OCI-LY7 (cell line): Measurements from ENCODE around the gene DPH7.

Experiments
- CTCF ChIP-seq: fragments of 200-600 bp; sonication (generic); conservative IDR thresholded peaks from 2 replicates; pipeline ENCODE4 v1.5.1; 2014; ENCODE audit warnings: mild to moderate bottlenecking, antibody characterized with exemption, low read length, moderate library complexity, mixed read lengths
- EZH2phosphoT487 ChIP-seq: fragments of 200-600 bp; sonication (generic); IDR thresholded peaks from 2 replicates; pipeline ENCODE4 v1.6.1; 2018; ENCODE audit warnings: low read depth, borderline replicate concordance, mild to moderate bottlenecking, mixed run types, antibody characterized with exemption, low read length, moderate library complexity, mixed read lengths

DNA sequence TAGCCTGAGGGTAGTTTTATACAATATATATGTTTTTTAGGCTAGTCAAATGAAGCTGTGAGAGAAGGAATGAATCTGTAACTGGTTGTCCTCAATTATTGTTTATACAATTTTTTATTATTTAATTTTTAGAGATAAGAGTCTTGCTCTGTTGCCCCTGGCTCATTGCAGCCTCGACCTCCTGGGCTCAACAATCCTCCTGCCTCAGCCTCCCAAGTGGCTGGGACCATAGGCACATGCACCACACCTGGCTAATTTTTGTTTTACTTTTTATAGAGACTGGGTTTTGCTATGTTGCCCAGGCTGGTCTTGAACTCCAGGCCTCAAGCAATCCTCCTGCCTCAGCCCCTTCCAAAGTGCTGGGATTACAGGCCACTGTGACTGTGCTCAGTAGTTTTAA lies 24.4 kb downstream of the DPH7 start:
- TF ChIP-seq CTCF (no peak), EZH2phosphoT487 (no peak)
